HEK293 (cell line): ENCODE measurements around the gene MAP1LC3B2.

Experiments used
- EGR2 ChIP-seq: fragments of 450-650 bp; formaldehyde crosslinking; IDR thresholded peaks from 2 replicates; pipeline ENCODE4 v1.5.1; 2016; ENCODE audit warnings: low read depth, missing biosample characterization, missing genetic modification characterization
- MYNN ChIP-seq: fragments of 450-650 bp; formaldehyde crosslinking; IDR thresholded peaks from 2 replicates; pipeline ENCODE4 v1.5.1; 2016; ENCODE audit warnings: missing biosample characterization, missing genetic modification characterization, borderline replicate concordance
- ZBTB1 ChIP-seq: fragments of 450-650 bp; formaldehyde crosslinking; IDR thresholded peaks from 2 replicates; pipeline ENCODE4 v1.5.1; 2016; ENCODE audit warnings: missing biosample characterization, missing genetic modification characterization
- ZBTB7A ChIP-seq: fragments of 450-650 bp; formaldehyde crosslinking; IDR thresholded peaks from 2 replicates; pipeline ENCODE4 v1.5.1; 2016; ENCODE audit warnings: low read depth, missing biosample characterization, missing genetic modification characterization
- ZNF335 ChIP-seq: fragments of 450-650 bp; formaldehyde crosslinking; conservative IDR thresholded peaks from 2 replicates; pipeline ENCODE4 v1.5.1; 2016; ENCODE audit warnings: missing biosample characterization, missing genetic modification characterization
- ZNF473 ChIP-seq: fragments of 450-650 bp; formaldehyde crosslinking; IDR thresholded peaks from 2 replicates; pipeline ENCODE4 v1.5.1; 2017; ENCODE audit warnings: missing biosample characterization, missing genetic modification characterization
- ZNF585B ChIP-seq: fragments of 450-650 bp; formaldehyde crosslinking; IDR thresholded peaks from 2 replicates; pipeline ENCODE4 v1.5.1; 2016; ENCODE audit warnings: missing biosample characterization, missing genetic modification characterization
- ZNF658 ChIP-seq: fragments of 450-650 bp; formaldehyde crosslinking; IDR thresholded peaks from 2 replicates; pipeline ENCODE4; 2016; ENCODE audit warnings: missing biosample characterization, missing genetic modification characterization
- ZNF768 ChIP-seq: fragments of 450-650 bp; formaldehyde crosslinking; IDR thresholded peaks from 2 replicates; pipeline ENCODE4 v1.5.1; 2018; ENCODE audit warnings: missing biosample characterization, mild to moderate bottlenecking, missing genetic modification characterization
- TF ChIP-seq, protein P1 (sequence below): fragments of 450-650 bp; formaldehyde crosslinking; IDR thresholded peaks from 2 replicates; pipeline ENCODE4 v1.5.1; 2017; ENCODE audit warnings: missing biosample characterization, mild to moderate bottlenecking, missing genetic modification characterization, moderate library complexity
- TF ChIP-seq, protein P2 (sequence below): fragments of 450-650 bp; formaldehyde crosslinking; IDR thresholded peaks from 2 replicates; pipeline ENCODE4 v1.5.1; 2016; ENCODE audit warnings: missing biosample characterization, missing genetic modification characterization
- TF ChIP-seq, protein P3 (sequence below): fragments of 450-650 bp; formaldehyde crosslinking; IDR thresholded peaks from 2 replicates; pipeline ENCODE4 v1.5.1; 2016; ENCODE audit warnings: missing biosample characterization, missing genetic modification characterization
- TF ChIP-seq, protein P4 (sequence below): fragments of 450-650 bp; formaldehyde crosslinking; IDR thresholded peaks from 2 replicates; pipeline ENCODE4 v1.5.1; 2016; ENCODE audit warnings: missing biosample characterization, missing genetic modification characterization
- TF ChIP-seq, protein P5 (sequence below): fragments of 450-650 bp; formaldehyde crosslinking; IDR thresholded peaks from 2 replicates; pipeline ENCODE4 v1.5.1; 2016; ENCODE audit warnings: missing biosample characterization, missing genetic modification characterization

DNA sequence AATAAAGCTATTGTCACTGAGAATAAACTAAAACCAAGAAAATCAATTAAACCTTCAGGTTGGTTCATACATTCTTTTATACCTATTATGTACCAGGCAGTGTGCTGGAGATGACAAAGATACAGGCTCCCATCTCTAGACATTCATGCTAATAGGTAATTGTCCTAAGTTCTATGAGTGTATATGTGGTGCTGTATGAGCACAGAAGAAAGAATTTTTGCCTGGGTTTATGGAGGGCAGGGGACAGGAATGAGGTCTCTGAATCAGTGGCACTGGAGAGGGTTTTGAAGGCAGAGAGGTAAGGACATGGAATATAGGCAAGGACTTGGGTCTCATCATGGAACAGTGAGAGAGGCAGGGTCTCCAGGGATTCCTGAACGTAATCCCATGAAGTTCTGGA, 38.7 kb downstream of the MAP1LC3B2 start:
- TF ChIP-seq, protein P1, sequence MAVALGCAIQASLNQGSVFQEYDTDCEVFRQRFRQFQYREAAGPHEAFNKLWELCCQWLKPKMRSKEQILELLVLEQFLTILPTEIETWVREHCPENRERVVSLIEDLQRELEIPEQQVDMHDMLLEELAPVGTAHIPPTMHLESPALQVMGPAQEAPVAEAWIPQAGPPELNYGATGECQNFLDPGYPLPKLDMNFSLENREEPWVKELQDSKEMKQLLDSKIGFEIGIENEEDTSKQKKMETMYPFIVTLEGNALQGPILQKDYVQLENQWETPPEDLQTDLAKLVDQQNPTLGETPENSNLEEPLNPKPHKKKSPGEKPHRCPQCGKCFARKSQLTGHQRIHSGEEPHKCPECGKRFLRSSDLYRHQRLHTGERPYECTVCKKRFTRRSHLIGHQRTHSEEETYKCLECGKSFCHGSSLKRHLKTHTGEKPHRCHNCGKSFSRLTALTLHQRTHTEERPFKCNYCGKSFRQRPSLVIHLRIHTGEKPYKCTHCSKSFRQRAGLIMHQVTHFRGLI (tag by site-specific recombination) = no peak
- TF ChIP-seq, protein P2, sequence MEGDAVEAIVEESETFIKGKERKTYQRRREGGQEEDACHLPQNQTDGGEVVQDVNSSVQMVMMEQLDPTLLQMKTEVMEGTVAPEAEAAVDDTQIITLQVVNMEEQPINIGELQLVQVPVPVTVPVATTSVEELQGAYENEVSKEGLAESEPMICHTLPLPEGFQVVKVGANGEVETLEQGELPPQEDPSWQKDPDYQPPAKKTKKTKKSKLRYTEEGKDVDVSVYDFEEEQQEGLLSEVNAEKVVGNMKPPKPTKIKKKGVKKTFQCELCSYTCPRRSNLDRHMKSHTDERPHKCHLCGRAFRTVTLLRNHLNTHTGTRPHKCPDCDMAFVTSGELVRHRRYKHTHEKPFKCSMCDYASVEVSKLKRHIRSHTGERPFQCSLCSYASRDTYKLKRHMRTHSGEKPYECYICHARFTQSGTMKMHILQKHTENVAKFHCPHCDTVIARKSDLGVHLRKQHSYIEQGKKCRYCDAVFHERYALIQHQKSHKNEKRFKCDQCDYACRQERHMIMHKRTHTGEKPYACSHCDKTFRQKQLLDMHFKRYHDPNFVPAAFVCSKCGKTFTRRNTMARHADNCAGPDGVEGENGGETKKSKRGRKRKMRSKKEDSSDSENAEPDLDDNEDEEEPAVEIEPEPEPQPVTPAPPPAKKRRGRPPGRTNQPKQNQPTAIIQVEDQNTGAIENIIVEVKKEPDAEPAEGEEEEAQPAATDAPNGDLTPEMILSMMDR (tag by site-specific recombination) = no peak
- TF ChIP-seq ZNF768 (no peak), ZNF473 (tag by site-specific recombination) (no peak), ZBTB7A (tag by site-specific recombination) (no peak), ZNF585B (tag by site-specific recombination) (no peak), ZBTB1 (tag by site-specific recombination) (no peak), EGR2 (tag by site-specific recombination) (no peak), MYNN (no peak), ZNF335 (tag by site-specific recombination) (no peak), ZNF658 (tag by site-specific recombination) (no peak)
- TF ChIP-seq, protein P3, sequence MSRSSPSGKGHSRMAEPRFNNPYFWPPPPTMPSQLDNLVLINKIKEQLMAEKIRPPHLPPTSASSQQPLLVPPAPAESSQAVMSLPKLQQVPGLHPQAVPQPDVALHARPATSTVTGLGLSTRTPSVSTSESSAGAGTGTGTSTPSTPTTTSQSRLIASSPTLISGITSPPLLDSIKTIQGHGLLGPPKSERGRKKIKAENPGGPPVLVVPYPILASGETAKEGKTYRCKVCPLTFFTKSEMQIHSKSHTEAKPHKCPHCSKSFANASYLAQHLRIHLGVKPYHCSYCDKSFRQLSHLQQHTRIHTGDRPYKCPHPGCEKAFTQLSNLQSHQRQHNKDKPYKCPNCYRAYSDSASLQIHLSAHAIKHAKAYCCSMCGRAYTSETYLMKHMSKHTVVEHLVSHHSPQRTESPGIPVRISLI (tag by site-specific recombination) = no peak
- TF ChIP-seq, protein P4, sequence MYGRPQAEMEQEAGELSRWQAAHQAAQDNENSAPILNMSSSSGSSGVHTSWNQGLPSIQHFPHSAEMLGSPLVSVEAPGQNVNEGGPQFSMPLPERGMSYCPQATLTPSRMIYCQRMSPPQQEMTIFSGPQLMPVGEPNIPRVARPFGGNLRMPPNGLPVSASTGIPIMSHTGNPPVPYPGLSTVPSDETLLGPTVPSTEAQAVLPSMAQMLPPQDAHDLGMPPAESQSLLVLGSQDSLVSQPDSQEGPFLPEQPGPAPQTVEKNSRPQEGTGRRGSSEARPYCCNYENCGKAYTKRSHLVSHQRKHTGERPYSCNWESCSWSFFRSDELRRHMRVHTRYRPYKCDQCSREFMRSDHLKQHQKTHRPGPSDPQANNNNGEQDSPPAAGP (tag by site-specific recombination) = no peak
- TF ChIP-seq, protein P5, sequence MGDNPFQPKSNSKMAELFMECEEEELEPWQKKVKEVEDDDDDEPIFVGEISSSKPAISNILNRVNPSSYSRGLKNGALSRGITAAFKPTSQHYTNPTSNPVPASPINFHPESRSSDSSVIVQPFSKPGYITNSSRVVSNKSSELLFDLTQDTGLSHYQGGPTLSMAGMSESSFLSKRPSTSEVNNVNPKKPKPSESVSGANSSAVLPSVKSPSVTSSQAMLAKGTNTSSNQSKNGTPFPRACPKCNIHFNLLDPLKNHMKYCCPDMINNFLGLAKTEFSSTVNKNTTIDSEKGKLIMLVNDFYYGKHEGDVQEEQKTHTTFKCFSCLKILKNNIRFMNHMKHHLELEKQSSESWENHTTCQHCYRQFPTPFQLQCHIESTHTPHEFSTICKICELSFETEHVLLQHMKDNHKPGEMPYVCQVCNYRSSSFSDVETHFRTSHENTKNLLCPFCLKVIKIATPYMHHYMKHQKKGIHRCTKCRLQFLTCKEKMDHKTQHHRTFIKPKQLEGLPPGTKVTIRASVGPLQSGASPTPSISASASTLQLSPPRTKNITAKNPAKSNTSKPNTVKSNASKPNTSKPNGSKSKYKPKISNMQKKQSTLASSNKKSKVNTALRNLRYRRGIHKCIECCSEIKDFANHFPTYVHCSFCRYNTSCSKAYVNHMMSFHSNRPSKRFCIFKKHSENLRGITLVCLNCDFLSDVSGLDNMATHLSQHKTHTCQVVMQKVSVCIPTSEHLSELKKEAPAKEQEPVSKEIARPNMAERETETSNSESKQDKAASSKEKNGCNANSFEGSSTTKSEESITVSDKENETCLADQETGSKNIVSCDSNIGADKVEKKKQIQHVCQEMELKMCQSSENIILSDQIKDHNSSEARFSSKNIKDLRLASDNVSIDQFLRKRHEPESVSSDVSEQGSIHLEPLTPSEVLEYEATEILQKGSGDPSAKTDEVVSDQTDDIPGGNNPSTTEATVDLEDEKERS (tag by site-specific recombination) = no peak
